Ishikawa (cell line): ENCODE results near the gene LIG3.

ENCODE experiments used
- CREB1 ChIP-seq: IDR thresholded peaks from 2 replicates; pipeline ENCODE4 v1.6.1; 2012; ENCODE audit warnings: low read depth
- TF ChIP-seq, protein P1 (sequence below): IDR thresholded peaks from 2 replicates; pipeline ENCODE4 v1.6.1; 2012; ENCODE audit warnings: low read depth, mild to moderate bottlenecking

DNA sequence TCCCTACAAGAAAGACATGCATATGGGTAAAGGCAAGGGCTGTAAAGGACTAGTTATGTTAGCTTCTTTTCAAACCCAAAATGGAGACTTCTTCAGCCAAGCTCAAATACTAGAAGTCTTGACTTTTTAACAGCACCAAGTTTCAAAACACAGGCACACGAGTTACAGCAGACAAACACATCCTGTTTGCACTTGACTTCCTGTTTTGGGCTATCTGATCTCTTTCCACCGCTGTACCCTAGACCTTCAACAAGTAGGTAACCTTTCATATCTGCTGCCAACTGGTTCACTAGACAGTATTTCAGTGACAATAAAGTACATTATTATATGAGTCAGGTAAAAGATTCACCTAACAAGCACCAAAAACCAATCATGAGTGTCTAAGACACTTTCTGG is 70.9 kb downstream of the LIG3 start:
- no peak for TF ChIP-seq CREB1
- TF ChIP-seq, protein P1, sequence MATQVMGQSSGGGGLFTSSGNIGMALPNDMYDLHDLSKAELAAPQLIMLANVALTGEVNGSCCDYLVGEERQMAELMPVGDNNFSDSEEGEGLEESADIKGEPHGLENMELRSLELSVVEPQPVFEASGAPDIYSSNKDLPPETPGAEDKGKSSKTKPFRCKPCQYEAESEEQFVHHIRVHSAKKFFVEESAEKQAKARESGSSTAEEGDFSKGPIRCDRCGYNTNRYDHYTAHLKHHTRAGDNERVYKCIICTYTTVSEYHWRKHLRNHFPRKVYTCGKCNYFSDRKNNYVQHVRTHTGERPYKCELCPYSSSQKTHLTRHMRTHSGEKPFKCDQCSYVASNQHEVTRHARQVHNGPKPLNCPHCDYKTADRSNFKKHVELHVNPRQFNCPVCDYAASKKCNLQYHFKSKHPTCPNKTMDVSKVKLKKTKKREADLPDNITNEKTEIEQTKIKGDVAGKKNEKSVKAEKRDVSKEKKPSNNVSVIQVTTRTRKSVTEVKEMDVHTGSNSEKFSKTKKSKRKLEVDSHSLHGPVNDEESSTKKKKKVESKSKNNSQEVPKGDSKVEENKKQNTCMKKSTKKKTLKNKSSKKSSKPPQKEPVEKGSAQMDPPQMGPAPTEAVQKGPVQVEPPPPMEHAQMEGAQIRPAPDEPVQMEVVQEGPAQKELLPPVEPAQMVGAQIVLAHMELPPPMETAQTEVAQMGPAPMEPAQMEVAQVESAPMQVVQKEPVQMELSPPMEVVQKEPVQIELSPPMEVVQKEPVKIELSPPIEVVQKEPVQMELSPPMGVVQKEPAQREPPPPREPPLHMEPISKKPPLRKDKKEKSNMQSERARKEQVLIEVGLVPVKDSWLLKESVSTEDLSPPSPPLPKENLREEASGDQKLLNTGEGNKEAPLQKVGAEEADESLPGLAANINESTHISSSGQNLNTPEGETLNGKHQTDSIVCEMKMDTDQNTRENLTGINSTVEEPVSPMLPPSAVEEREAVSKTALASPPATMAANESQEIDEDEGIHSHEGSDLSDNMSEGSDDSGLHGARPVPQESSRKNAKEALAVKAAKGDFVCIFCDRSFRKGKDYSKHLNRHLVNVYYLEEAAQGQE: no peak
